Immature natural killer cell (primary cell): Measurements from ENCODE around the gene EHD1. TPM values are rescaled to one million over a fixed set of nuclear protein-coding genes. Genes with fewer than 3 reads are reported as not detected.

Experiments used
- DNase-seq, 3 donors: peaks; one replicate each; pipeline ENCODE4 v3.0.0; 2022; ENCODE audit warnings: mixed read lengths in 1 of 3
- H3K27ac Mint-ChIP-seq, 6 donors: one replicate each; pipeline ENCODE4 v1.8.0; 2020; ENCODE audit warnings: mixed read lengths in 6 of 6, mild to moderate bottlenecking in 5 of 6, inconsistent platforms in 4 of 6, moderate library complexity in 3 of 6
- H3K27me3 Mint-ChIP-seq, 3 donors: one replicate each; pipeline ENCODE4 v1.8.0; 2020 to 2021; ENCODE audit warnings: low read depth in 3 of 3, mild to moderate bottlenecking in 3 of 3, mixed read lengths in 3 of 3, moderate library complexity in 3 of 3, inconsistent platforms in 1 of 3
- H3K36me3 Mint-ChIP-seq, 3 donors: one replicate each; pipeline ENCODE4 v1.8.0; 2020; ENCODE audit warnings: mixed read lengths in 3 of 3, inconsistent platforms in 2 of 3, mild to moderate bottlenecking in 2 of 3
- H3K4me1 Mint-ChIP-seq, 2 donors: one replicate each; pipeline ENCODE4 v1.8.0; 2020; ENCODE audit warnings: inconsistent platforms in 2 of 2, mild to moderate bottlenecking in 2 of 2, mixed read lengths in 2 of 2, moderate library complexity in 1 of 2
- H3K4me3 Mint-ChIP-seq, 5 donors: one replicate each; pipeline ENCODE4 v1.8.0; 2020; ENCODE audit warnings: mild to moderate bottlenecking in 5 of 5, mixed read lengths in 5 of 5, inconsistent platforms in 3 of 5, moderate library complexity in 3 of 5
- H3K9me3 Mint-ChIP-seq, 6 donors: one replicate each; pipeline ENCODE4 v1.8.0; 2020; ENCODE audit warnings: mild to moderate bottlenecking in 6 of 6, mixed read lengths in 6 of 6, inconsistent platforms in 4 of 6, moderate library complexity in 3 of 6
- polyA plus RNA-seq, 3 donors: library from polyadenylated mRNA; unstranded; fragments of 300-500 nt; fragmentation: Illumina TruSeq; gene quantifications; one replicate each; pipeline ENCODE4 v1.2.3, GENCODE V29; 2021

Gene EHD1
- polyA plus RNA-seq, 3 donors from 2014 or later: 136 to 247 (median 160) TPM

GRCh38 chr11:64842851-64843685, 35.4 kb downstream of the EHD1 start:
- peaks cover 2 to 4% (median 2%) of the 10 kb centered on the region in 3 donors for H3K27me3 Mint-ChIP-seq
- H3K36me3 Mint-ChIP-seq: peaks cover 0 to 3% (median 0%) of the 10 kb centered on the region in 3 donors
- peaks cover 22 to 26% of the 10 kb centered on the region in 2 donors for H3K4me1 Mint-ChIP-seq
- peak overlapping the region in 1 of 6 donors; percentile 74 for H3K27ac Mint-ChIP-seq
- H3K9me3 Mint-ChIP-seq: no peaks in the 10 kb centered on the region
- no peak for DNase-seq
- H3K4me3 Mint-ChIP-seq: peak overlapping the region; percentile 68 to 90 (median 75)

- Mint-ChIP-seq H3K36me3 (peaks cover 0 to 3% (median 0%) of the 10 kb centered on the region in 3 donors), H3K4me3 (no peak overlapping the region), H3K27me3 (peaks cover 2 to 4% (median 2%) of the 10 kb centered on the region in 3 donors), H3K27ac (no peak overlapping the region), H3K9me3 (no peaks in the 10 kb centered on the region), H3K4me1 (peaks cover 18 to 21% of the 10 kb centered on the region in 2 donors)
- no peak for DNase-seq
These were observed 36.1 kb downstream of the EHD1 start for GRCh38 chr11:64842366-64842759.

DNA sequence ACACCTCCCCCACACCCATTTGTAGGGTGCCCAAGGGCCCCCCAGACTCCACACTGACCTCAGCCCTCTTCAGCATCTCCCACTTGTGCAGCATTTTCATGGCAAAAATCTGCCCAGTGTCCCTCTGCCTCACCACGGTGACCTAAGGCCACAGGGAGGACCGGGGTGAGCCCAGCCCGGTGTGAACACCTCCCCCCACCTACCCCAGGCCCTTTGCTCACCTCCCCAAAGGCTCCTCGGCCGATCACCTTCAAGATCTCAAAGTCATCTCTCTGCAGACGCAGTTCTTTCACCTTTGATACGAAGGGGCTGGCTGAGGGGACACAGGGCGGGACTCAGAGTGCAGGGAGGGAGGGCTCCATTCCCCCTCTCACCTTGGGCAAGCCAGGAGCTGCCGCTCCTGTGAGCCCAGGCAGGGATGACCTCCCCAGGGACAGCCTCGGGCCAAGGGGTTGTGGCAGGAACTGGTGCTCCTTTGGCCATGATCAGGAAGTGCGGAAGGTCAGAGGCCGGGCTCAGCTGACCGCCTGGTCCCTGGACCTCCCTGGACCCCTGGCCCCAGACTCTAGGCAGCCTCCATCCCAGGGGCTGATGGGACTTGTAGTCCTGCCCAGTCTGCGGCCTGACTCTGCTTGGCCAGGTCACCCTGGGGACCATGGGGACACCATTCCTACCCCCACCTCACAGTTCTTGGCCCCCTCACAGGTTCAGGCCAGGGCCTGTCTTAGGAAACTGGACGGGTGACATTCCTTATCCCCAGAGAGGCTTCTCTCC, 36.6 kb downstream of the EHD1 start:
- H3K27ac Mint-ChIP-seq: peak overlapping the region in 1 of 6 donors; percentile 23

GRCh38 chr11:64839887-64840782, 38.3 kb downstream of the EHD1 start:
- no peak for DNase-seq
- Mint-ChIP-seq H3K9me3 (no peaks in the 10 kb centered on the region), H3K27ac (peak overlapping the region in 1 of 6 donors; percentile 22), H3K36me3 (peaks cover 0 to 3% (median 0%) of the 10 kb centered on the region in 3 donors), H3K4me3 (no peak overlapping the region), H3K4me1 (peaks cover 16% of the 10 kb centered on the region in 2 donors), H3K27me3 (peaks cover 0 to 4% (median 2%) of the 10 kb centered on the region in 3 donors)

More for the DNA sequence above, 36.6 kb downstream of the EHD1 start:
- Mint-ChIP-seq H3K4me3 (no peak overlapping the region), H3K9me3 (no peaks in the 10 kb centered on the region), H3K36me3 (peaks cover 0 to 3% (median 0%) of the 10 kb centered on the region in 3 donors), H3K4me1 (peaks cover 17 to 21% of the 10 kb centered on the region in 2 donors), H3K27me3 (peaks cover 2 to 4% (median 2%) of the 10 kb centered on the region in 3 donors)
- no peak for DNase-seq

- peaks cover 0 to 3% (median 0%) of the 10 kb centered on the region in 3 donors for H3K36me3 Mint-ChIP-seq
- no peaks in the 10 kb centered on the region for H3K9me3 Mint-ChIP-seq
- H3K27me3 Mint-ChIP-seq: peaks cover 0 to 2% (median 2%) of the 10 kb centered on the region in 3 donors
- H3K4me1 Mint-ChIP-seq: peaks cover 12 to 14% of the 10 kb centered on the region in 2 donors
- H3K27ac Mint-ChIP-seq: no peak overlapping the region
- no peak overlapping the region for H3K4me3 Mint-ChIP-seq
- no peak for DNase-seq
These were observed 39.1 kb downstream of the EHD1 start for GRCh38 chr11:64839335-64839734.

GRCh38 chr11:64838600-64839334, 39.7 kb downstream of the EHD1 start:
- Mint-ChIP-seq H3K36me3 (peaks cover 0 to 3% (median 0%) of the 10 kb centered on the region in 3 donors), H3K27ac (no peak overlapping the region), H3K4me3 (no peak overlapping the region), H3K9me3 (no peaks in the 10 kb centered on the region), H3K4me1 (peaks cover 8 to 11% of the 10 kb centered on the region in 2 donors), H3K27me3 (no peaks in the 10 kb centered on the region)
- no peak for DNase-seq

GRCh38 chr11:64837887-64838351, 40.5 kb downstream of the EHD1 start:
- peaks cover 0 to 3% (median 0%) of the 10 kb centered on the region in 3 donors for H3K36me3 Mint-ChIP-seq
- no peaks in the 10 kb centered on the region for H3K9me3 Mint-ChIP-seq
- H3K4me3 Mint-ChIP-seq: no peak overlapping the region
- DNase-seq: no peak
- no peak overlapping the region for H3K27ac Mint-ChIP-seq
- H3K4me1 Mint-ChIP-seq: peaks cover 6% of the 10 kb centered on the region in 2 donors
- H3K27me3 Mint-ChIP-seq: peaks cover 0 to 2% (median 0%) of the 10 kb centered on the region in 3 donors

DNA sequence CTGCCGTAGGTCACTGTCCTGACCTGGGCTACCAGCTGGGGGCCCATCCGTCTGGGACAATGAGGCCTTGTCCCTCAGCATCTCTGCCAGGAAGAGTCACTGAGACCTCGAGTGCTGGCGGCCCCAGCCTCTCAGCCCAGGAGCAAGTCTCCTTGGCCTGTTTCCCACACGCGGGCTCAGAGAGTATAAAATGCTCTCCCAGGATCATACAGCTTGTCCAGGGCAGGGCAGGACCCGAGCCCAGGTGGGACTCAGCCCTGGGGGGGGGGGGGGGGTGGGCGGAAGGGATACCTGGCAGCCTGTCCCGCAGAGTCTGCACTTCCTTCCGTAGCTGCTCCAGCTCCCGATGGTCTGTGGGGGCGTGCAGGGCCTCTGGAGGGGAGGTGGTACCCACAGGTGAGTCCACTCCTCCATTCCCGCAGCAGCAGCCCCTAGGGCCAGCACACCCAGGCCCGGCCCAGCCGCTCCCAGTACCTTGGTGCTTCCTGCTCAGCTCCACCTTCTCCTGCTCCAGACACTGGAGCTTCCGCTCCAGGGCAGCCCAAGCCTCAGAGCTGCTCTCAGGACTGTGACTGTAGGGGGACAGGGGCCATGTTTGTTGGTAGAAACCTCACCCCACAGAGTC, 41.9 kb downstream of the EHD1 start:
- H3K27me3 Mint-ChIP-seq: peaks cover 0 to 2% (median 0%) of the 10 kb centered on the region in 3 donors
- no peak overlapping the region for H3K4me3 Mint-ChIP-seq
- peak overlapping the region in 1 of 6 donors; percentile 50 for H3K27ac Mint-ChIP-seq
- peaks cover 3% of the 10 kb centered on the region in 3 donors for H3K36me3 Mint-ChIP-seq
- H3K9me3 Mint-ChIP-seq: no peaks in the 10 kb centered on the region
- H3K4me1 Mint-ChIP-seq: peaks cover 6% of the 10 kb centered on the region in 2 donors
- no peak for DNase-seq

- Mint-ChIP-seq H3K36me3 (peaks cover 3% of the 10 kb centered on the region in 3 donors), H3K27ac (no peak overlapping the region), H3K9me3 (no peaks in the 10 kb centered on the region), H3K4me1 (peaks cover 6% of the 10 kb centered on the region in 2 donors), H3K27me3 (peaks cover 0 to 2% (median 0%) of the 10 kb centered on the region in 3 donors), H3K4me3 (no peak overlapping the region)
- DNase-seq: no peak
These were observed 42.6 kb downstream of the EHD1 start for GRCh38 chr11:64835616-64836447.

DNA sequence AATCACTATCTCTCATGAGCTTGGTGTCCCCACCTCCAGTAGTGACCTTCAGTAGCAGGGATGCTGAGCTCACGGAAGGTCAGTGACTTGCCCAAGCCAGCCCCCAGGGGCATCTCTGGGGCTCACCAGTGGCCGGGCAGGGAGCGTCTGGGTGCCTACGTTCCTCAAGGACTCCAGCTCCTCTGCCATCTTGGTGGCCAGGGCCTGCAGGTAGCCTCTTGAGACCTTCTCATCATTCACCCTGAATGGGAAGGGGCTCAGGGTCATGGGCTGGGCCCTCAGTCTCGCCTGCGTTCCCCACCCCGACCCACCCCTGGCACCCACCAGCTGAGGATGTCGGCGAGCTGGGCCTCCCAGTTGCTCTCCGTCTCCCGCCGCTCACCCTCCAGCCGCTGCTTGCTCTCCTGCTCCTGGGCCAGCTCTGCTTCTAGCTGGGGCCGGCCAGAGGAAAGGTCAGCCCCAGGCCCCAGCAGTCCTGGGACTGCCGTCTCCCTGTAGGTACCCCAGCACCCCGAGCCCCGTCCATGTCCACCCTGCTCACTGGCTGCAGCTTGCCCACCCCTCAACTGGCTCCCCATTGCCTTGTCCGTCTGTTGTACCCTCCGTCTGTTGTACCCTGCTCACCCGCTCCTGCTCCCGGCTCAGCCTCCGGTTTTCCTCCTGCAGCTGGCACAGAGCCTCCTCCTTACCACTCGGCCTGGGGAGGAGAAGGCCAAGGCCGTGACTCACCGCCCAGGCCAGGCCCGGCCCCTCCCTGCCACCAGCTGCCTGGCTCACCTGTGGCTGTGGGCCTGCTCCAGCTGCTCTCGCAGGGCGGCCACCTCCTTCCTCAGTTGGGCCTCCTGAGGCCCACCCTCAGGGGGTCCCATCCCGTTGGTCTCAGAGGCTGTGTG, 43.5 kb downstream of the EHD1 start:
- Mint-ChIP-seq H3K4me1 (peaks cover 6% of the 10 kb centered on the region in 2 donors), H3K36me3 (peaks cover 3% of the 10 kb centered on the region in 3 donors), H3K27me3 (peaks cover 0 to 2% (median 0%) of the 10 kb centered on the region in 3 donors), H3K4me3 (no peak overlapping the region), H3K27ac (no peak overlapping the region), H3K9me3 (no peaks in the 10 kb centered on the region)
- DNase-seq: no peak
